A549 (cell line): Measurements from ENCODE around the gene NTRK3. TPM values are rescaled to one million over a fixed set of nuclear protein-coding genes. Genes with fewer than 3 reads are reported as not detected.

ENCODE experiments used
- ATAC-seq, 2 experiments: fragments of 200-7000 bp in 1 of 2; fragments of >200 bp in 1 of 2; cut with Nextera tagmentation in 1 of 2; cut with Tn5 transposase in 1 of 2; 3 replicates each; pipeline versions ENCODE4 v1.8.0 to v1.9.1; 2018 to 2020; ENCODE audit warnings: mild to moderate bottlenecking in 1 of 2, moderate library complexity in 1 of 2
- CTCF ChIA-PET: fragments of 300-600 bp; sonication (Branson Sonifier 250); formaldehyde crosslinking; extraction: SDS; loops from one replicate; lab custom pipeline; 2021; ENCODE audit warnings: antibody characterized with exemption, inconsistent platforms; lab: Yijun Ruan, JAX
- POLR2A ChIA-PET: fragments of 350-600 bp; formaldehyde crosslinking; extraction: SDS; loops from one replicate; lab custom pipeline; 2021; ENCODE audit warnings: antibody characterized with exemption, inconsistent platforms; lab: Yijun Ruan, JAX
- DNase-seq, 2 experiments: peaks; one replicate each; pipeline versions ENCODE4 v3.0.0 to v3.0.0-alpha.2; 2011 to 2016; ENCODE audit warnings: low read depth in 1 of 2, low spot score in 1 of 2
- FAIRE-seq: peaks from 2 replicates; lab custom pipeline; 2011; peaks lifted over from hg19 to GRCh38; lab: Jason Lieb, UNC
- H3K27ac ChIP-seq, 2 experiments: fragments of >200 bp; sonication (Bioruptor Twin); formaldehyde crosslinking; 3 replicates each; pipeline ENCODE4 v1.5.1; 2016 to 2017
- H3K4me1 ChIP-seq: fragments of >200 bp; sonication (Bioruptor Twin); formaldehyde crosslinking; 3 replicates; pipeline ENCODE4 v1.6.1; 2016
- H3K4me2 ChIP-seq: fragments of >200 bp; sonication (Bioruptor Twin); formaldehyde crosslinking; 3 replicates; pipeline ENCODE4 v1.6.1; 2016
- H3K4me3 ChIP-seq: fragments of >200 bp; sonication (Bioruptor Twin); formaldehyde crosslinking; 3 replicates; pipeline ENCODE4 v1.5.1; 2016
- H3K9me3 ChIP-seq: fragments of >200 bp; sonication (Bioruptor Twin); formaldehyde crosslinking; 3 replicates; pipeline ENCODE4 v1.6.1; 2016
- BHLHE40 ChIP-seq: IDR thresholded peaks from 2 replicates; pipeline ENCODE4 v1.6.1; 2012; ENCODE audit warnings: low read depth, low read length, inconsistent platforms
- CBX2 ChIP-seq: fragments of 200-600 bp; sonication (generic); IDR thresholded peaks from 2 replicates; pipeline ENCODE4 v1.6.1; 2016; ENCODE audit warnings: low read depth, mild to moderate bottlenecking, borderline replicate concordance
- CEBPB ChIP-seq, 2 experiments: fragments of >200 bp in 1 of 2; sonication (Bioruptor Twin) in 1 of 2; formaldehyde crosslinking in 1 of 2; IDR thresholded peaks; 2 replicates each; pipeline ENCODE4 v1.6.1; 2012 to 2016
- EHF ChIP-seq: fragments of 250-450 bp; sonication (Bioruptor Pico); IDR thresholded peaks from 2 replicates; pipeline ENCODE4 v1.5.0; 2020; ENCODE audit warnings: mild to moderate bottlenecking
- FOXS1 ChIP-seq: fragments of 250-450 bp; sonication (Bioruptor Pico); IDR thresholded peaks from 2 replicates; pipeline ENCODE4 v1.5.0; 2020; ENCODE audit warnings: mild to moderate bottlenecking, moderate library complexity
- GATA3 ChIP-seq: IDR thresholded peaks from 2 replicates; pipeline ENCODE4 v1.6.1; 2012; ENCODE audit warnings: borderline replicate concordance
- HOXB13 ChIP-seq: fragments of 250-450 bp; sonication (Bioruptor Pico); IDR thresholded peaks from 2 replicates; pipeline ENCODE4 v1.5.0; 2020; ENCODE audit warnings: low read depth, mild to moderate bottlenecking, moderate library complexity
- KDM5A ChIP-seq: fragments of 200-600 bp; sonication (generic); IDR thresholded peaks from 2 replicates; pipeline ENCODE4 v1.6.1; 2016; ENCODE audit warnings: antibody characterized with exemption, mild to moderate bottlenecking
- MAZ ChIP-seq: fragments of 150-350 bp; IDR thresholded peaks from 2 replicates; pipeline ENCODE4 v1.6.1; 2014; ENCODE audit warnings: antibody characterized with exemption, low read depth, low read length, borderline replicate concordance
- NPAS2 ChIP-seq: fragments of 250-450 bp; sonication (Bioruptor Pico); IDR thresholded peaks from 2 replicates; pipeline ENCODE4 v1.8.0; 2022; ENCODE audit warnings: mild to moderate bottlenecking, moderate library complexity, borderline replicate concordance
- NR3C1 ChIP-seq: fragments of >200 bp; sonication (Bioruptor Twin); formaldehyde crosslinking; IDR thresholded peaks from 3 replicates; pipeline ENCODE4 v1.6.1; 2017
- POLR2A ChIP-seq: IDR thresholded peaks from 2 replicates; pipeline ENCODE4 v1.6.1; 2012; ENCODE audit warnings: mild to moderate bottlenecking, low read length
- RAD21 ChIP-seq, 2 experiments: fragments of >200 bp in 1 of 2; sonication (Bioruptor Twin) in 1 of 2; formaldehyde crosslinking in 1 of 2; IDR thresholded peaks in 1 of 2; conservative IDR thresholded peaks in 1 of 2; 2 replicates in 1 of 2; 3 replicates in 1 of 2; pipeline ENCODE4 v1.6.1; 2012 to 2018; ENCODE audit warnings: inconsistent platforms in 1 of 2
- RNF2 ChIP-seq: fragments of 200-600 bp; sonication (generic); IDR thresholded peaks from 2 replicates; pipeline ENCODE4 v1.6.1; 2016; ENCODE audit warnings: low read depth, mild to moderate bottlenecking, antibody characterized with exemption, moderate library complexity, borderline replicate concordance
- SMC3 ChIP-seq: fragments of >200 bp; sonication (Bioruptor Twin); formaldehyde crosslinking; IDR thresholded peaks from 3 replicates; pipeline ENCODE4 v1.6.1; 2018; ENCODE audit warnings: inconsistent platforms
- TP53 ChIP-seq: fragments of 250-450 bp; sonication (Bioruptor Pico); IDR thresholded peaks from 2 replicates; pipeline ENCODE4 v1.5.0; 2021; ENCODE audit warnings: mild to moderate bottlenecking, moderate library complexity
- WGBS: methylation state at CpG from one replicate; pipeline ENCODE4 v1.1.6; 2017; ENCODE audit errors: missing lambda C conversion rate; 5-methylcytosine and 5-hydroxymethylcytosine counted together
- polyA plus RNA-seq, 4 experiments: library from polyadenylated mRNA; depleted of rRNA in 3 of 4; stranded (reverse); fragments of >200 nt; fragmentation: RNase III in 1 of 4; extraction: RNeasy Plus Mini Kit Qiagen cat#74134 plus additional on column Dnase treatment in 1 of 4; gene quantifications; 2 replicates in 3 of 4; 3 replicates in 1 of 4; pipeline ENCODE4 v1.2.3, GENCODE V29; 2011 to 2017
- TF ChIP-seq, protein P1 (sequence below): fragments of 250-450 bp; sonication (Bioruptor Pico); IDR thresholded peaks from 2 replicates; pipeline ENCODE4 v1.5.0; 2020; ENCODE audit warnings: low read depth, mild to moderate bottlenecking, moderate library complexity
- TF ChIP-seq, protein P2 (sequence below): IDR thresholded peaks from 2 replicates; pipeline ENCODE4 v1.6.1; 2012
- TF ChIP-seq, protein P3 (sequence below): fragments of >200 bp; sonication (Bioruptor Twin); formaldehyde crosslinking; IDR thresholded peaks from 3 replicates; pipeline ENCODE4 v1.5.1; 2016
- TF ChIP-seq, protein P4 (sequence below): fragments of 250-450 bp; sonication (Bioruptor Pico); IDR thresholded peaks from 2 replicates; pipeline ENCODE4 v1.5.0; 2021; ENCODE audit warnings: mild to moderate bottlenecking, moderate library complexity, borderline replicate concordance
- TF ChIP-seq, protein P5 (sequence below): fragments of 450-650 bp; IDR thresholded peaks from 2 replicates; pipeline ENCODE4 v1.6.1; 2014; ENCODE audit warnings: antibody characterized with exemption
- TF ChIP-seq, protein P6 (sequence below): IDR thresholded peaks from 2 replicates; pipeline ENCODE4 v1.6.1; 2012; ENCODE audit warnings: low read depth, borderline replicate concordance

Gene NTRK3
- polyA plus RNA-seq, 2 of the 4 experiments (the other 2 are of a cell fraction) = 55.0 to 55.2 TPM

DNA sequence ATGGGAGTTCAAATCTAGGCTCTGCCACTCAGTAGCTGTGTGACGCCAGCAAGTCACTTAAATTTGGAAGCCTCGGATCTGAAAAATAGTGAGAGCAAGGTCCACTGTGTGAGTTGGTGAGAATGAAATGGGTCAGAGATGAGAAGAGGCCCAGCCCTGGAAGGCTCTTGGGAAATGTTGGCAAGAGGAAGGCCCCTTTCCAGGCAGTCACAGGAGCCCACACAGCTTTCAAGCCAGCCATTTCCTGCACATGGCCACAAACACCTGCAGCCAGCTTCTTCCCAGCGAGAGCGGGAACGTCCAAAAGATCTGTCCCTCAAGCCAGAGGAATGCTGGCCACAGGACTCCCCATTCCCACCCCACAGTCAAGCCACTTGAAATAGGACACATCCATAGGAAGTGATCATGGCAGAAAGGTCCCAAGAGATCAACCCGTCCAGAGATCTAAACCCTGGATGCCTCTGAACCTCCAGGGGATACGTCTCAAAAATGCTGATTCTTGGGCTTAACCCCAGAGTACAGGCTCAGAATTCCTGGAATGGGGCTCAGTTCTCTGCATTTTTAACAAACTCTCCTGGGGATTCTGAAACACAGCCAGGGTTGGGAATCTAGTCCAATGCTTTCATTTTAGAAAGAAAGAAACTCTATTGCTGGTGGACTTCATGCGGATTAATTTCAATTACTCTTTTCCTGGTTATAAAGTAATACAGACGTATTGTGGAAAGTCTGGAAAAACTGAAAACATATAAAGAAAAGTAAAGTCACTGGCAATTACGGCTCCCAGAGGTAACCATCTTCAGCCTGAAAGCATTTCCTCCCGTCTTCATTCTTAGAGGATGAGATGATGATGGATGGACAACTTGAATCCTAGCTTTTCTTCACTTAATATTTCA, 35.9 kb downstream of the NTRK3 start:
- Histone ChIP-seq H3K9me3 (no peaks in the 10 kb centered on the region), H3K27ac (no peak overlapping the region), H3K4me1 (no peaks in the 10 kb centered on the region), H3K4me3 (no peak overlapping the region), H3K4me2 (no peak overlapping the region)
- FAIRE-seq (no peak), ATAC-seq (no peak), DNase-seq (no peak)
- TF ChIP-seq, protein P1, sequence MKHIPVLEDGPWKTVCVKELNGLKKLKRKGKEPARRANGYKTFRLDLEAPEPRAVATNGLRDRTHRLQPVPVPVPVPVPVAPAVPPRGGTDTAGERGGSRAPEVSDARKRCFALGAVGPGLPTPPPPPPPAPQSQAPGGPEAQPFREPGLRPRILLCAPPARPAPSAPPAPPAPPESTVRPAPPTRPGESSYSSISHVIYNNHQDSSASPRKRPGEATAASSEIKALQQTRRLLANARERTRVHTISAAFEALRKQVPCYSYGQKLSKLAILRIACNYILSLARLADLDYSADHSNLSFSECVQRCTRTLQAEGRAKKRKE (CRISPR knock-in tag) = no peak
- TF ChIP-seq SMC3 (no peak), CEBPB (IDR thresholded peaks at IDR 0.05) (no peak), NPAS2 (CRISPR knock-in tag) (no peak)
- TF ChIP-seq, protein P2, sequence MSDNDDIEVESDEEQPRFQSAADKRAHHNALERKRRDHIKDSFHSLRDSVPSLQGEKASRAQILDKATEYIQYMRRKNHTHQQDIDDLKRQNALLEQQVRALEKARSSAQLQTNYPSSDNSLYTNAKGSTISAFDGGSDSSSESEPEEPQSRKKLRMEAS = no peak
- ChIA-PET CTCF (interaction anchor here (0.7 to 1.4 kb wide), 4 partner anchors 24 to 50 kb away, joined by 3 to 5 read pairs (median 3); no protein-coding TSS in a partner anchor), POLR2A (no interaction called here)
- 68% methylated on average over 11 of the region's 11 CpGs for WGBS

DNA sequence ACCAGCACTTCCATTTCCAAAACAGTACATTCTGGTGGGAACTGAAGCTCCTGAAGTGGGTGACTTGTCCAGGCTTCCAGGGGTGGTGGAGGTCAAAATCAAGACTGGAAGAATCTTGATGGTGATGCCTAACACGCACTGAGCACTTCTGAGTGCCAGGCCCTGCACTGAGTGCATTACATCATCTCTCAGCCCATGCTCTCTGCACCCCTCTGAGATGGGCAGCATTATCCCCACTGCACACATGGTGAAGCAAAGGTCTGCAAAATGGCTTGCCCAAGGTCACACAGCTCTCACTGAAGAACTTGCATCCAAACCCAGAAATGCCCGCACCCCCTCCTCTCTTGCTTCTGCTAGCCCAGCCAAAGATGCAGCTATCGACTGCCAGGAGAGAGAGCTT, 36.9 kb downstream of the NTRK3 start:
- FAIRE-seq (no peak), ATAC-seq (no peak), DNase-seq (no peak)
- Histone ChIP-seq H3K9me3 (no peaks in the 10 kb centered on the region), H3K27ac (no peak overlapping the region), H3K4me1 (no peaks in the 10 kb centered on the region), H3K4me2 (no peak overlapping the region), H3K4me3 (no peak overlapping the region)
- ChIA-PET CTCF (interaction anchor here (0.7 to 1.5 kb wide), 7 partner anchors 14 to 54 kb away, joined by 3 to 5 read pairs (median 3); no protein-coding TSS in a partner anchor), POLR2A (no interaction called here)
- TF ChIP-seq NPAS2 (CRISPR knock-in tag) = no peak
- TF ChIP-seq FOXS1 (CRISPR knock-in tag) = no peak
- no peak for TF ChIP-seq POLR2A
- TF ChIP-seq RNF2 = no peak
- TF ChIP-seq BHLHE40 = no peak
- TF ChIP-seq, protein P3, sequence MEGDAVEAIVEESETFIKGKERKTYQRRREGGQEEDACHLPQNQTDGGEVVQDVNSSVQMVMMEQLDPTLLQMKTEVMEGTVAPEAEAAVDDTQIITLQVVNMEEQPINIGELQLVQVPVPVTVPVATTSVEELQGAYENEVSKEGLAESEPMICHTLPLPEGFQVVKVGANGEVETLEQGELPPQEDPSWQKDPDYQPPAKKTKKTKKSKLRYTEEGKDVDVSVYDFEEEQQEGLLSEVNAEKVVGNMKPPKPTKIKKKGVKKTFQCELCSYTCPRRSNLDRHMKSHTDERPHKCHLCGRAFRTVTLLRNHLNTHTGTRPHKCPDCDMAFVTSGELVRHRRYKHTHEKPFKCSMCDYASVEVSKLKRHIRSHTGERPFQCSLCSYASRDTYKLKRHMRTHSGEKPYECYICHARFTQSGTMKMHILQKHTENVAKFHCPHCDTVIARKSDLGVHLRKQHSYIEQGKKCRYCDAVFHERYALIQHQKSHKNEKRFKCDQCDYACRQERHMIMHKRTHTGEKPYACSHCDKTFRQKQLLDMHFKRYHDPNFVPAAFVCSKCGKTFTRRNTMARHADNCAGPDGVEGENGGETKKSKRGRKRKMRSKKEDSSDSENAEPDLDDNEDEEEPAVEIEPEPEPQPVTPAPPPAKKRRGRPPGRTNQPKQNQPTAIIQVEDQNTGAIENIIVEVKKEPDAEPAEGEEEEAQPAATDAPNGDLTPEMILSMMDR = no peak
- TF ChIP-seq, protein P4, sequence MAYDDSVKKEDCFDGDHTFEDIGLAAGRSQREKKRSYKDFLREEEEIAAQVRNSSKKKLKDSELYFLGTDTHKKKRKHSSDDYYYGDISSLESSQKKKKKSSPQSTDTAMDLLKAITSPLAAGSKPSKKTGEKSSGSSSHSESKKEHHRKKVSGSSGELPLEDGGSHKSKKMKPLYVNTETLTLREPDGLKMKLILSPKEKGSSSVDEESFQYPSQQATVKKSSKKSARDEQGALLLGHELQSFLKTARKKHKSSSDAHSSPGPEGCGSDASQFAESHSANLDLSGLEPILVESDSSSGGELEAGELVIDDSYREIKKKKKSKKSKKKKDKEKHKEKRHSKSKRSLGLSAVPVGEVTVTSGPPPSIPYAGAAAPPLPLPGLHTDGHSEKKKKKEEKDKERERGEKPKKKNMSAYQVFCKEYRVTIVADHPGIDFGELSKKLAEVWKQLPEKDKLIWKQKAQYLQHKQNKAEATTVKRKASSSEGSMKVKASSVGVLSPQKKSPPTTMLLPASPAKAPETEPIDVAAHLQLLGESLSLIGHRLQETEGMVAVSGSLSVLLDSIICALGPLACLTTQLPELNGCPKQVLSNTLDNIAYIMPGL (CRISPR knock-in tag) = no peak
- TF ChIP-seq CBX2 = no peak
- TF ChIP-seq, protein P5, sequence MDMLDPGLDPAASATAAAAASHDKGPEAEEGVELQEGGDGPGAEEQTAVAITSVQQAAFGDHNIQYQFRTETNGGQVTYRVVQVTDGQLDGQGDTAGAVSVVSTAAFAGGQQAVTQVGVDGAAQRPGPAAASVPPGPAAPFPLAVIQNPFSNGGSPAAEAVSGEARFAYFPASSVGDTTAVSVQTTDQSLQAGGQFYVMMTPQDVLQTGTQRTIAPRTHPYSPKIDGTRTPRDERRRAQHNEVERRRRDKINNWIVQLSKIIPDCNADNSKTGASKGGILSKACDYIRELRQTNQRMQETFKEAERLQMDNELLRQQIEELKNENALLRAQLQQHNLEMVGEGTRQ = no peak
- no peak for TF ChIP-seq TP53
- TF ChIP-seq, protein P6, sequence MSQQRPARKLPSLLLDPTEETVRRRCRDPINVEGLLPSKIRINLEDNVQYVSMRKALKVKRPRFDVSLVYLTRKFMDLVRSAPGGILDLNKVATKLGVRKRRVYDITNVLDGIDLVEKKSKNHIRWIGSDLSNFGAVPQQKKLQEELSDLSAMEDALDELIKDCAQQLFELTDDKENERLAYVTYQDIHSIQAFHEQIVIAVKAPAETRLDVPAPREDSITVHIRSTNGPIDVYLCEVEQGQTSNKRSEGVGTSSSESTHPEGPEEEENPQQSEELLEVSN = no peak
- no peak for TF ChIP-seq EHF (CRISPR knock-in tag)
- no peak for TF ChIP-seq NR3C1
- TF ChIP-seq, protein P1 (CRISPR knock-in tag) = no peak
- TF ChIP-seq, protein P2 = no peak
- no peak for TF ChIP-seq GATA3
- no peak for TF ChIP-seq HOXB13 (CRISPR knock-in tag)
- TF ChIP-seq KDM5A = no peak
- TF ChIP-seq MAZ = no peak
- no peak for TF ChIP-seq RAD21 (conservative IDR thresholded peaks at IDR 0.05 in 1 of 2, IDR thresholded peaks at IDR 0.05 in 1 of 2)
- WGBS = 31% methylated on average over 3 of the region's 3 CpGs
